Thymus (tissue), 11 donors: ENCODE results near the gene DKK3. TPM values are rescaled to one million over a fixed set of nuclear protein-coding genes. Genes with fewer than 3 reads are reported as not detected.

ENCODE experiments used
- DNase-seq, 9 donors: peaks; one replicate each; pipeline ENCODE4 v3.0.0-alpha.2; 2013; ENCODE audit warnings: low spot score in 9 of 9, low read depth in 6 of 9, missing footprints in 1 of 9
- H3K27ac ChIP-seq, 2 donors: one replicate each; pipeline ENCODE4 v1.5.1; 2013; ENCODE audit warnings: control low read depth in 1 of 2, low read depth in 1 of 2, low read length in 1 of 2, mild to moderate bottlenecking in 1 of 2, moderate library complexity in 1 of 2
- H3K27me3 ChIP-seq, 2 donors: one replicate each; pipeline ENCODE4 v1.5.1; 2013; ENCODE audit warnings: low read length in 1 of 2; ENCODE audit not compliant: control insufficient read depth in 2 of 2, insufficient read depth in 1 of 2
- H3K36me3 ChIP-seq, 2 donors: one replicate each; pipeline ENCODE4 v1.5.1; 2013; ENCODE audit warnings: low read length in 1 of 2, mild to moderate bottlenecking in 1 of 2, moderate library complexity in 1 of 2; ENCODE audit not compliant: control insufficient read depth in 2 of 2, insufficient read depth in 2 of 2
- H3K4me1 ChIP-seq, 2 donors: one replicate each; pipeline ENCODE4 v1.5.1; 2013; ENCODE audit warnings: low read length in 2 of 2; ENCODE audit not compliant: control insufficient read depth in 2 of 2, insufficient read depth in 2 of 2
- H3K4me3 ChIP-seq, 2 donors: one replicate each; pipeline ENCODE4 v1.5.1; 2013; ENCODE audit warnings: low read length in 2 of 2, control low read depth in 1 of 2, mild to moderate bottlenecking in 1 of 2
- H3K9me3 ChIP-seq, 2 donors: one replicate each; pipeline ENCODE4 v1.5.1; 2013; ENCODE audit warnings: low read length in 1 of 2, mild to moderate bottlenecking in 1 of 2; ENCODE audit not compliant: control insufficient read depth in 2 of 2, insufficient read depth in 1 of 2
- WGBS: extraction: QIAGEN DNeasy Blood & Tissue Kit; methylation state at CpG from one replicate; pipeline ENCODE4 v1.1.7; 2013; 5-methylcytosine and 5-hydroxymethylcytosine counted together
- polyA plus RNA-seq: library from polyadenylated mRNA; stranded (reverse); fragments of 200-250 nt; gene quantifications from one replicate; pipeline ENCODE4 v1.2.3, GENCODE V29; 2013
- total RNA-seq: library from RNA; stranded (reverse); fragments of 120-200 nt; gene quantifications from one replicate; pipeline ENCODE4 v1.2.4, GENCODE V29; 2013
- donor health status: healthy.

Gene DKK3
- total and polyA plus RNA-seq, 2 donors = 7.5 to 12.8 TPM

GRCh38 chr11:11966826-11967668 lies 41.4 kb downstream of the DKK3 start:
- H3K4me3 ChIP-seq = no peak overlapping the region
- H3K36me3 ChIP-seq = no peaks in the 10 kb centered on the region
- H3K4me1 ChIP-seq = no peaks in the 10 kb centered on the region
- DNase-seq = peak; percentile 6 to 77 (median 53)
- 80% methylated on average over 15 of the region's 15 CpGs for WGBS
- H3K27me3 ChIP-seq = no peaks in the 10 kb centered on the region
- H3K9me3 ChIP-seq = no peaks in the 10 kb centered on the region
- no peak overlapping the region for H3K27ac ChIP-seq

- WGBS = 96% methylated on average over 7 of the region's 7 CpGs
- no peak overlapping the region for H3K27ac ChIP-seq
- H3K4me3 ChIP-seq = no peak overlapping the region
- no peaks in the 10 kb centered on the region for H3K36me3 ChIP-seq
- H3K27me3 ChIP-seq = no peaks in the 10 kb centered on the region
- DNase-seq = no peak
- peaks cover 0 to 5% of the 10 kb centered on the region in 2 donors for H3K9me3 ChIP-seq
- no peaks in the 10 kb centered on the region for H3K4me1 ChIP-seq
Measured at GRCh38 chr11:11966354-11966741, 42.1 kb downstream of the DKK3 start.

GRCh38 chr11:11965656-11966353 lies 42.6 kb downstream of the DKK3 start:
- no peaks in the 10 kb centered on the region for H3K4me1 ChIP-seq
- peaks cover 0 to 6% of the 10 kb centered on the region in 2 donors for H3K9me3 ChIP-seq
- no peak overlapping the region for H3K27ac ChIP-seq
- no peaks in the 10 kb centered on the region for H3K36me3 ChIP-seq
- no peaks in the 10 kb centered on the region for H3K27me3 ChIP-seq
- no peak for DNase-seq
- 94% methylated on average over 10 of the region's 10 CpGs for WGBS
- no peak overlapping the region for H3K4me3 ChIP-seq

GRCh38 chr11:11965192-11965591 lies 43.2 kb downstream of the DKK3 start:
- H3K9me3 ChIP-seq = peaks cover 0 to 6% of the 10 kb centered on the region in 2 donors
- peaks cover 0 to 4% of the 10 kb centered on the region in 2 donors for H3K4me1 ChIP-seq
- H3K27ac ChIP-seq = no peak overlapping the region
- WGBS = 96% methylated on average over 3 of the region's 3 CpGs
- no peaks in the 10 kb centered on the region for H3K27me3 ChIP-seq
- H3K36me3 ChIP-seq = no peaks in the 10 kb centered on the region
- DNase-seq = no peak
- H3K4me3 ChIP-seq = no peak overlapping the region

- H3K9me3 ChIP-seq = peaks cover 0 to 6% of the 10 kb centered on the region in 2 donors
- no peak overlapping the region for H3K4me3 ChIP-seq
- peaks cover 0 to under 1% of the 10 kb centered on the region in 2 donors for H3K36me3 ChIP-seq
- WGBS = 98% methylated on average over 5 of the region's 5 CpGs
- DNase-seq = no peak
- H3K27me3 ChIP-seq = no peaks in the 10 kb centered on the region
- no peak overlapping the region for H3K27ac ChIP-seq
- H3K4me1 ChIP-seq = peaks cover 0 to 5% of the 10 kb centered on the region in 2 donors
Measured at GRCh38 chr11:11964774-11965150, 43.7 kb downstream of the DKK3 start.

- DNase-seq = no peak
- H3K27me3 ChIP-seq = no peaks in the 10 kb centered on the region
- H3K9me3 ChIP-seq = peaks cover 0 to 6% of the 10 kb centered on the region in 2 donors
- no peak overlapping the region for H3K27ac ChIP-seq
- peaks cover 0 to 5% of the 10 kb centered on the region in 2 donors for H3K4me1 ChIP-seq
- H3K36me3 ChIP-seq = peaks cover 0 to 3% of the 10 kb centered on the region in 2 donors
- 83% methylated on average over 15 of the region's 15 CpGs for WGBS
- no peak overlapping the region for H3K4me3 ChIP-seq
Measured at GRCh38 chr11:11963842-11964773, 44.3 kb downstream of the DKK3 start.

GRCh38 chr11:11963067-11963466 lies 45.4 kb downstream of the DKK3 start:
- Histone ChIP-seq H3K27ac (no peak overlapping the region), H3K9me3 (peaks cover 0 to 6% of the 10 kb centered on the region in 2 donors), H3K4me1 (peaks cover 0 to 5% of the 10 kb centered on the region in 2 donors), H3K36me3 (peaks cover under 1 to 9% of the 10 kb centered on the region in 2 donors), H3K4me3 (no peak overlapping the region), H3K27me3 (no peaks in the 10 kb centered on the region)
- no peak for DNase-seq
- 90% methylated on average over 7 of the region's 7 CpGs for WGBS

GRCh38 chr11:11961399-11962028 lies 46.9 kb downstream of the DKK3 start:
- WGBS = 96% methylated on average over 3 of the region's 3 CpGs
- Histone ChIP-seq H3K27ac (no peak overlapping the region), H3K27me3 (no peaks in the 10 kb centered on the region), H3K9me3 (peaks cover 0 to 6% of the 10 kb centered on the region in 2 donors), H3K4me1 (peaks cover 0 to 5% of the 10 kb centered on the region in 2 donors), H3K36me3 (peaks cover 5 to 9% of the 10 kb centered on the region in 2 donors), H3K4me3 (no peak overlapping the region)
- DNase-seq = no peak
